ENCODE data around the gene PADI4.

PADI4 gene

DNA sequence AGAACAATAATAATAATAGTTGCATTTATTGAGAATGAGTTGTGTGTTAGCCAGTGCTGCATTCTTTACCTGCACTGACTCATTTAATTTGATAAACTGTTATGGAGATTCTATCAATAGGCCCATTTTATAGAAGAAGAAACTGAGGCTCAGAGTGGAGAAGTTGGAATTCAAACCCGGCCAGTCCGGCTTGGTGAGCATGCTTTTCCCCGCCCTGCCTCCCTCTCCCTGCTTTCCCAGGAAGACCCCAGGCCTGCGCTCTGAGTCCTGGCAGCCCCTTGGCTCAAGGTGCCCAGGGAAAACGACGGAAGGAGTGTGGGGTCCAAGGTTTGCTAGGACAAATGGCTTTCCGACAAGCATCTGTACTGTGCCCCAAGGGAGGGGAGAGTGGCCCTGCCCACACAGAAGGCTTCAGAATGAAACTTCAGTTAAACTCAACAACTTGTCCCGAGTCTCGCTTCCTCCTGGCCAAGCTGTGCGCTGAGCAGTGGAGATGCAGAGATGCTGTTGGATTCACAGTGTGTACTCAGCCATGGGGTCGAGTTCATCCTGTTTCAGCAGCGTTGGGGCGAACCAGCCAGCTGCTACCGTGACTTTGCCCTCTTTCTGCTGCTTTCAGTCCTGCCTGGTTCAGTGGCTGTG, 40.7 kb downstream of the PADI4 start:
- DNase-seq (ENCODE audit: low read depth in 2 of 2): no peak

DNA sequence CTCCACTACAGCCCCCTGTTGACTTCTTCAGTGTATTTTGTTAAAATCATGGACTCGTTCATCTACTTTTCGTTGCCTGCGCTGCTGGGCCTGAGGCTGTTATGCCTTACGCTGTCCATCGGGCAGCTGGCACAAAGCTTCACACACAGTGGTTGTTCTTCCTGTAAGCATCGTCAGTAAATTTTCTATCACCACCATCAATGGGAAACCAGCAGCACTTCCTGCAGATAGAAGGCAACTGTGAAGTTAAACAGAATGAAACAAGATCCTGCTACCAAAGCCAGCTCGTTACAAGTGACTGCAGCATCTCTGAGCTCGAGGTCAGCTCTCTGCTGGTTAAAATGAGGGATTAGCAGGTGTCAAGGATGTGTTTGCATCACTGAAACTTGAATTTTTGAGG, 42.1 kb downstream of the PADI4 start:
- no peak for DNase-seq (ENCODE audit: low read depth in 2 of 2)

DNA sequence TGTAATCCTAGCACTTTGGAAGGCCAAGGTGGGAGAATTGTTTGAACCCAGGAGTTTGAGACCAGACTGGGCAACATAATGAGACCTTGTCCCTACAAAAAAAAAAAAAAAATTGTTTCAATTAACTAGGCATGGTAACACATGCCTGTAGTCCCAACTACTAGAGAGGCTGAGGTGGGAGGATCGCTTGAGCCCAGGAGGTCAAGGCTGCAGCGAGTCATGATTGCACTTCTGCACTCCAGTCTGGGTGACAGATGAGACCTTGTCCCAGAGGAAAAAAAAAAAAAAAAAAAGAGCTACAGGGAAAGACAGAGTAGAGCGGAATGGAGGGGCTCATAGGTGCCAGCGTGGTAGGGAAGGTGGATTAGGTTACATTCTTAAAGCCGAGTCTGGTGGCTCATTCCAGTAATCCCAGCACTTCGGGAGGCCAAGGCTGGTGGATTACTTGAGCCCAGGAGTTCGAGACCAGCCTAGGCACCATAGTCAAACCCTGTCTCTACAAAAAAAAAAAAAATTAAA, 43.0 kb downstream of the PADI4 start:
- no peak for DNase-seq (ENCODE audit: low read depth in 2 of 2)

DNA sequence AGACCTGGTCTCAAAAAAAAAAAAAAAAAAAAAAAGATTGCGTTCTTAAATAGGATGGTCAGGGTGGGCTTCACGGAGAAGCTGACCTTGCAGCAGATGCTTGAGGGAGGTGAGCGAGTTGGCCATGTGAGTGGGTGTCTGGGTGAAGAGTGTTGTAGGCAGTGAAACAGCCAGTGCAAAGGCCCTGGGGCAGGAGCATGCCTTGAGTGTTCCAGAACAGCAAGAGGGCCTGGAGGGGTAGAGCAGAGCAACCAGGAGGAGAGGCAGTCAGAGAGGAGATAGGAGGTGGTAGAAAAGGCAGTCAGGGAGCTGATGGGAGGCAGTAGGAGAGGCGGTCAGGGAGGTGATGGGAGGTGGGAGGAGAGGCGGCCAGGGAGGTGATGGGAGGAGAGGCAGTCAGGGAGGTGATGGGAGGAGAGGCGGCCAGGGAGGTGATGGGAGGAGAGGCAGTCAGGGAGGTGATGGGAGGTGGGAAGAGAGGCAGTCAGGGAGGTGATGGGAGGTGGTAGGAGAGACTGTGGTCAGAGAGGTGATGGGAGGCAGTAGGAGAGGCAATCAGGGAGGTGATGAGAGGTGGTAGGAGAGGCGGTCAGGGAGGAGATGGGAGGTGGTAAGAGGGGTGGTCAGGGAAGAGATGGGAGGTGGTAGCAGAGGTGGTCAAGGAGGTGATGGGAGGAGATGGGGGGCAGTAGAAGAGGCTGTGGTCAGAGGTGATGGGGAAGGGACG, 43.8 kb downstream of the PADI4 start:
- DNase-seq (ENCODE audit: low read depth in 2 of 2): no peak

- no peak for DNase-seq (ENCODE audit: low read depth in 2 of 2)
Measured at GRCh38 chr1:17352419-17352909, 44.5 kb downstream of the PADI4 start.

GRCh38 chr1:17355898-17356297, 47.9 kb downstream of the PADI4 start:
- no peak for DNase-seq (ENCODE audit: low read depth in 2 of 2)

- DNase-seq (ENCODE audit: low read depth in 2 of 2): no peak
Measured at GRCh38 chr1:17356387-17357026, 48.5 kb downstream of the PADI4 start.

DNA sequence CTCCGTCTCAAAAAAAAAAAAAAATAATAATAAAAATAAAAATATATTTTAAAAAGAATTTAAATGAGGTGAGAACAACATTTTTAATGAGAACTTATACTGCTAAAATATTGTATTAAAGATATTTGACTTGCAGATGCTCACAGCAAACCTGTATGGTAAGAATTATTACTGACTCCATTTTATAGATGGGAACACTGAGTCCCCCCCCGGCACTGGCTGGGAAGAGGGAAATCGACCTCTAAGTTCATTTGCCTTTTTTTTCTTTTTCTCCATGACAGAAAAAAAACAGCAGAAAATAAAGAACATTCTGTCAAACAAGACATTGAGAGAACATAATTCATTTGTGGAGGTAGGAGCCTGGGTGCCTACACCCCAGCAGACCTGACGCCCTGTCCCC, 50.6 kb downstream of the PADI4 start:
- DNase-seq (ENCODE audit: low read depth in 2 of 2): no peak

GRCh38 chr1:17359031-17359430, 51.0 kb downstream of the PADI4 start:
- DNase-seq (ENCODE audit: low read depth in 2 of 2): no peak

DNA sequence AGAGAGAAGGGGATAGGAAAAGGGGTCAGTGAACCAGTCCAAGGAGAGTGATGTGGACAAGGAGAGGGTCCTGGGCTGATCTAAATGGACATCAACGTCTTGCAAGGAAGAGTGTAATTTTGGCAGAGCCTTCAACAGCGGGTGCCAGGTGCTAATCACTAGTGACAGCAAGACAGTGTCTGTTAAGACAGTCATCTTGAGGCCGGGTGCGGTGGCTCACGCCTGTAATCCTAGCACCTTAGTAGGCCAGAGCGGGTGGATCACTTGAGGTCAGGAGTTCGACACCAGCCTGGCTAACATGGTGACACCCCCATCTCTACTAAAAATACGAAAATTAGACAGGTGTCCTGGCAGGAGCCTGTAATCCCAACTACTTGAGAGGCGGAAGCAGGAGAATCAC, 51.8 kb downstream of the PADI4 start:
- no peak for DNase-seq (ENCODE audit: low read depth in 2 of 2)

DNA sequence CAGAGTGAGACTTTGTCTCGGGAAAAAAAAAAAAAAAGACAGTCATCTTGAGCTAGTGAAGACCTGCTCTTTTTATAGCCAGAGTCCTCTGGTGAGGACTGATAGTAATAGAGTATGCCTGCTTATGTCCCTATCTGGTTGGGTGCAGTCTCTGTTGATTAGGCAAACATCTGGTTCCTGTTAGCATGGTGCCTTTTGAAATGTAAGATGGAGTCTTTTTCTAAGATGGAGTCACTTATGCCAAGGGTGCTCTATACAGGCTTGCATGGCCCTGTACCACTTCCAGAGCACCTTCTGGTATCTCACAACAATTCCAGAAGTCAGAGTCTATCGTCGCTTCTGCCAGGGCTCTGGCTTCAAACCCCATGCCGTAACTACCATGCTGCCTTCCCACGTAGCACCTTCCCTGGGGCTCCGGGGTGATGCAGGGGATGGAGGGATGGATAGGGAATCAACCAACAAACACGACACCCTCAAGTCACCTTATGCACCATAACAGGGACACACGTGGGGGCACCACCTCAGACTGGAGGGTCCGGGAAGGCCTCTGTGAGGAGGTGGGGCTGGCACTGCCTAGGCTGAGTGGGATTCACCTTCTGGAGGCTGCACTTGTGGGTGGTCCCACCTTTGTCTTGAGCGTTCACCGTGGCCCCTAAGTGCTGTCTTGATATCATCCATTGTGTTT, 52.4 kb downstream of the PADI4 start:
- no peak for DNase-seq (ENCODE audit: low read depth in 2 of 2)

- DNase-seq (ENCODE audit: low read depth in 2 of 2): no peak
Measured at GRCh38 chr1:17361687-17362086, 53.7 kb downstream of the PADI4 start.

GRCh38 chr1:17363351-17363750, 55.4 kb downstream of the PADI4 start:
- no peak for DNase-seq (ENCODE audit: low read depth in 2 of 2)

DNA sequence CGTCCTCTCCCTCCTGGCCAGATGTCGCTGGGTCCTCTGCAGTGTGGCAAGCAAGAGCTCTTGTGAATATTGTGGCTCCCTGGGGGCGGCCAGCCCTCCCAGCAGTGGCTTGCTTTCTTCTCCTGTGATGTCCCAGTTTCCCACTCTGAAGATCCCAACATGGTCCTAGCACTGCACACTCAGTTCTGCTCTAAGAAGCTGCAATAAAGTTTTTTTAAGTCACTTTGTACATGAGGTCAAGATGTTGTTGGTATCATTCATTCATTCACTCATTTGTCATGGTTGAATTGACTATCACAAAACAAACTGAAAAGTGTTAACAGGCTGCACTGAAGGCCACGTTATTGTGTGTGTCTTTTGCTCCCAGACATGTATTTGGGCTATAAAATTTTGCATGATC, 55.8 kb downstream of the PADI4 start:
- DNase-seq (ENCODE audit: low read depth in 2 of 2): no peak

- DNase-seq (ENCODE audit: low read depth in 2 of 2): no peak
Measured at GRCh38 chr1:17365293-17365692, 57.3 kb downstream of the PADI4 start.

GRCh38 chr1:17369466-17369865, 61.5 kb downstream of the PADI4 start:
- DNase-seq (ENCODE audit: low read depth in 2 of 2): no peak

DNA sequence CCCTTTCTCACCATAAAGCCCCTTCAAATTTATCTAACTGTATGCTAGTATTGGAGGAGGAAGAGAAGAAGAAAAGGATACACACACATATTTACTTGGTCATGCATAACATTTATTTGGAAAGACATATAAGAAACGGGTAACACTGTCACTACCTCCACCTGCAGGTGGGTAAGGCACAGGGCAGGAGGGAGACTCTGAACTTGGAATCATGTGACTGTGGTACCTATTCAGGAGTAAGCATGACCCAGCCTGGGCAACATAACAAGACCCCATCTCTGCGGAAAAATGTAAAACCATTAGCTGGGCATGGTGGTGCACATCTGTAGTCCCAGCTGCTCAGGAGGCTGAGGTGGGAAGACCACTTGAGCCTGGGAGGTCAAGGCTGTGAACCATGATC, 62.6 kb downstream of the PADI4 start:
- DNase-seq (ENCODE audit: low read depth in 2 of 2): no peak

- DNase-seq (ENCODE audit: low read depth in 2 of 2): no peak
Measured at GRCh38 chr1:17371896-17372295, 63.9 kb downstream of the PADI4 start, which contains the start of gene PADI6. PADI6 (plus strand) TSS chr1:17372196; CDS start chr1:17372246, 50 bp downstream.

DNA sequence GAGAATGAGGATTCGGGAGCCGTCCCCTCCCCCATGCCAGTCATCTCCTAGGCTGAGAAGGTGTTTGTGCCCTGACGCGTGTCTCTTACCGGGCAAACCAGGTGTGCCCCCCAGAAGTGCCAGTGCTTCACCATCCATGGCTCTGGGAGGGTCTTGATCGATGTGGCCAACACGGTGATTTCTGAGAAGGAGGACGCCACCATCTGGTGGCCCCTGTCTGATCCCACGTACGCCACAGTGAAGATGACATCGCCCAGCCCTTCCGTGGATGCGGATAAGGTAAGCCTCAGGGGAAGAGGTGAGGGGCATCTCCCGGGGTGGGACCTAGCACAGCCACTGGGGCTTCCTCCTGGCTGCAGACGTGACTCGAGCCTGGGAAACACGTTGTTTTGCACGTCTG, 65.0 kb downstream of the PADI4 start:
- no peak for DNase-seq (ENCODE audit: low read depth in 2 of 2)

GRCh38 chr1:17375651-17376050, 67.7 kb downstream of the PADI4 start:
- DNase-seq (ENCODE audit: low read depth in 2 of 2): no peak

- no peak for DNase-seq (ENCODE audit: low read depth in 2 of 2)
Measured at GRCh38 chr1:17377325-17377953, 69.4 kb downstream of the PADI4 start.

DNA sequence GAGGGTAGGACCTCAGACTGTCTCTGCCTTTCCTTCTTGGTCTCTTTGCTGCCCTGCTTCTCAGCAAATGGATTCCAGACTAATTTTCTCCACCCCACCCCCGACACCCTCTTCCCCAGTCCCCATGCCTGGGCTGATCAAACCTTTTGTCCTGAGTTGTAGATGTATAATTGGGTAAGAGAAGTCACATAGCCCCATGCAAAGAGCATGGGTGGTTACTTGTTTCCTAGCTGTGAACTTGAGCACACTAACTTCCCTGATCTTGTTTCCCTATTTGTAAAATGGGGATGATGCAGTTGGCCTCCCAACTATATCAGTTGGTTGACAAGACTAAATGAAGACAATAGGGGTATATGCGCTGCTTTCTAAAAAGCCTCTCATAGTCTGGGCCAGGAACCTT, 73.2 kb downstream of the PADI4 start:
- no peak for DNase-seq (ENCODE audit: low read depth in 2 of 2)

All from activated CD8-positive, alpha-beta memory T cell treated with anti-CD3 and anti-CD28 coated beads for 4 hours (primary cell).